Parathyroid adenoma (tissue), 2 donors: ENCODE data around the gene CASQ2.

Experiments
- H2AFZ ChIP-seq: fragments of 300-600 bp; sonication (generic); one replicate; pipeline ENCODE4 v1.7.0; 2017; ENCODE audit warnings: antibody characterized with exemption, mild to moderate bottlenecking
- H3K27ac ChIP-seq: fragments of 300-600 bp; sonication (generic); one replicate; pipeline ENCODE4 v1.7.0; 2017
- H3K27me3 ChIP-seq: fragments of 300-600 bp; sonication (generic); one replicate; pipeline ENCODE4 v1.7.0; 2017; ENCODE audit warnings: low read length; ENCODE audit not compliant: control insufficient read depth, insufficient read depth
- H3K36me3 ChIP-seq: fragments of 300-600 bp; sonication (generic); one replicate; pipeline ENCODE4 v1.7.0; 2017; ENCODE audit warnings: low read length; ENCODE audit not compliant: control insufficient read depth, insufficient read depth
- H3K4me1 ChIP-seq: fragments of 300-600 bp; sonication (generic); one replicate; pipeline ENCODE4 v1.7.0; 2017; ENCODE audit warnings: control low read depth
- H3K4me2 ChIP-seq: fragments of 300-600 bp; sonication (generic); one replicate; pipeline ENCODE4 v1.7.0; 2017; ENCODE audit warnings: low read length
- H3K4me3 ChIP-seq: fragments of 300-600 bp; sonication (generic); one replicate; pipeline ENCODE4 v1.7.0; 2017; ENCODE audit warnings: low read depth, low read length
- H3K79me2 ChIP-seq: fragments of 300-600 bp; sonication (generic); one replicate; pipeline ENCODE4 v1.7.0; 2017; ENCODE audit warnings: control low read depth
- H3K9ac ChIP-seq: fragments of 300-600 bp; sonication (generic); one replicate; pipeline ENCODE4 v1.7.0; 2017; ENCODE audit warnings: mild to moderate bottlenecking
- H3K9me3 ChIP-seq: fragments of 300-600 bp; sonication (generic); one replicate; pipeline ENCODE4 v1.7.0; 2017; ENCODE audit warnings: low read length; ENCODE audit not compliant: control insufficient read depth
- CTCF ChIP-seq: fragments of 300-600 bp; sonication (generic); IDR thresholded peaks from one replicate; pipeline ENCODE4 v1.7.0; 2017; ENCODE audit warnings: antibody characterized with exemption, mild to moderate bottlenecking
- donor health status: primary hyperparathyroidism.

Gene CASQ2

GRCh38 chr1:115706587-115707425, 61.7 kb downstream of the CASQ2 start:
- no peak overlapping the region for H3K4me2 ChIP-seq
- no peak overlapping the region for H3K4me3 ChIP-seq
- no peaks in the 10 kb centered on the region for H3K4me1 ChIP-seq
- no peaks in the 10 kb centered on the region for H3K79me2 ChIP-seq
- no peak overlapping the region for H3K9ac ChIP-seq
- H3K27me3 ChIP-seq, result no peaks in the 10 kb centered on the region
- H3K36me3 ChIP-seq, result no peaks in the 10 kb centered on the region
- no peaks in the 10 kb centered on the region for H3K9me3 ChIP-seq
- H3K27ac ChIP-seq, result no peak overlapping the region
- TF ChIP-seq CTCF, result peak; percentile 40
- H2AFZ ChIP-seq, result no peak overlapping the region

- Histone ChIP-seq H3K27ac (no peak overlapping the region), H3K4me2 (no peak overlapping the region), H3K9me3 (no peaks in the 10 kb centered on the region), H3K79me2 (no peaks in the 10 kb centered on the region), H3K4me1 (no peaks in the 10 kb centered on the region), H2AFZ (no peak overlapping the region), H3K9ac (no peak overlapping the region), H3K36me3 (no peaks in the 10 kb centered on the region), H3K4me3 (no peak overlapping the region), H3K27me3 (no peaks in the 10 kb centered on the region)
- TF ChIP-seq CTCF, result no peak
These were observed 62.6 kb downstream of the CASQ2 start for GRCh38 chr1:115705963-115706362.

GRCh38 chr1:115705085-115705951, 63.2 kb downstream of the CASQ2 start:
- Histone ChIP-seq H3K9ac (no peak overlapping the region), H3K27me3 (no peaks in the 10 kb centered on the region), H2AFZ (no peak overlapping the region), H3K4me3 (no peak overlapping the region), H3K4me2 (no peak overlapping the region), H3K27ac (no peak overlapping the region), H3K4me1 (no peaks in the 10 kb centered on the region), H3K9me3 (no peaks in the 10 kb centered on the region), H3K36me3 (no peaks in the 10 kb centered on the region), H3K79me2 (no peaks in the 10 kb centered on the region)
- no peak for TF ChIP-seq CTCF

- no peak overlapping the region for H3K4me3 ChIP-seq
These were observed 65.6 kb downstream of the CASQ2 start for GRCh38 chr1:115702959-115703358.

More at GRCh38 chr1:115702959-115703358, 65.6 kb downstream of the CASQ2 start:
- Histone ChIP-seq H3K27me3 (no peaks in the 10 kb centered on the region), H3K4me1 (no peaks in the 10 kb centered on the region), H3K79me2 (no peaks in the 10 kb centered on the region), H3K9me3 (no peaks in the 10 kb centered on the region), H3K4me2 (no peak overlapping the region), H3K9ac (no peak overlapping the region), H2AFZ (no peak overlapping the region), H3K27ac (no peak overlapping the region), H3K36me3 (no peaks in the 10 kb centered on the region)
- no peak for TF ChIP-seq CTCF
